Camera-type eye (tissue), 1 donor: ENCODE data around the gene LIPN. TPM values are rescaled to one million over a fixed set of nuclear protein-coding genes. Genes with fewer than 3 reads are reported as not detected.

Source experiments
- total RNA-seq: library from RNA; depleted of rRNA; stranded (reverse); fragments of >200 nt; gene quantifications from one replicate; pipeline ENCODE4 v1.2.3, GENCODE V29; 2014

Gene LIPN, protein sequence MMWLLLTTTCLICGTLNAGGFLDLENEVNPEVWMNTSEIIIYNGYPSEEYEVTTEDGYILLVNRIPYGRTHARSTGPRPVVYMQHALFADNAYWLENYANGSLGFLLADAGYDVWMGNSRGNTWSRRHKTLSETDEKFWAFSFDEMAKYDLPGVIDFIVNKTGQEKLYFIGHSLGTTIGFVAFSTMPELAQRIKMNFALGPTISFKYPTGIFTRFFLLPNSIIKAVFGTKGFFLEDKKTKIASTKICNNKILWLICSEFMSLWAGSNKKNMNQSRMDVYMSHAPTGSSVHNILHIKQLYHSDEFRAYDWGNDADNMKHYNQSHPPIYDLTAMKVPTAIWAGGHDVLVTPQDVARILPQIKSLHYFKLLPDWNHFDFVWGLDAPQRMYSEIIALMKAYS
- not detected for total RNA-seq

DNA sequence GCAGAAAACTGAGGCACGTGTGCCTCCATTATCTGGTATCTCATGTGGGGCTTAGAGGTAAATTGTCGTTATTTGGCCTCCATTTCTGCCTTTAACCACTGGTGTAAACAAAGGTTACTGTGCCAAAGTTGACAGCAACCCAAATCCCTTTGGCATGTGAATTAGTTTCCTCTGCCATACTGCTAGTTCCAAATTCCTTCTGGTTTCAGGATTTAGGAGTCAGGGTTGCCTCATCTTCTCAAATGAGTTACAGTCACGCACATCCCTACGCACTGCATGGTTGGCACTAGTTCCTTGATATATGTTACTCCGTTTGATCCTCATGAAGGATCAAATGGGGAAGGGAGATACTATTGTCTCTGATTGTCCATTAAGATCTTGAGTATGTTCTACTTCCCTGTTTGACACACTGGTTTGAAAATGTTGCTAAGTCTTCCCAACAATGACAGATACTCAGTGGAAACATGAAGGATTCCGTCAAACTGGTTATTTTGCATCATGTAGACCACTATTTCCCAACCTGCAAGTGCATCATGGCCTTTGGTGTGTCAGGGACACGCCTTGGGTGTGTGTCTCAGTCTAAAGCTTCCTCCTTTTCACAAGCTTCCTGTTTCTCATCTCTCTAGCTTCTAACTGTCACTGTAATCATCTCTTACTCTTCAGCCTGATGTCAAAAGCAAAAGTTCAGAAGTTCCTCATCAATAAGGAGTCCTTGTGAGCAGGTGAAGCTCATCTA is at the start of gene LIPN:
Gene LIPN (plus strand): TSS at position 655 of the 736 bp plus-strand sequence. CDS start 1,386 bp downstream, outside the sequence.

DNA sequence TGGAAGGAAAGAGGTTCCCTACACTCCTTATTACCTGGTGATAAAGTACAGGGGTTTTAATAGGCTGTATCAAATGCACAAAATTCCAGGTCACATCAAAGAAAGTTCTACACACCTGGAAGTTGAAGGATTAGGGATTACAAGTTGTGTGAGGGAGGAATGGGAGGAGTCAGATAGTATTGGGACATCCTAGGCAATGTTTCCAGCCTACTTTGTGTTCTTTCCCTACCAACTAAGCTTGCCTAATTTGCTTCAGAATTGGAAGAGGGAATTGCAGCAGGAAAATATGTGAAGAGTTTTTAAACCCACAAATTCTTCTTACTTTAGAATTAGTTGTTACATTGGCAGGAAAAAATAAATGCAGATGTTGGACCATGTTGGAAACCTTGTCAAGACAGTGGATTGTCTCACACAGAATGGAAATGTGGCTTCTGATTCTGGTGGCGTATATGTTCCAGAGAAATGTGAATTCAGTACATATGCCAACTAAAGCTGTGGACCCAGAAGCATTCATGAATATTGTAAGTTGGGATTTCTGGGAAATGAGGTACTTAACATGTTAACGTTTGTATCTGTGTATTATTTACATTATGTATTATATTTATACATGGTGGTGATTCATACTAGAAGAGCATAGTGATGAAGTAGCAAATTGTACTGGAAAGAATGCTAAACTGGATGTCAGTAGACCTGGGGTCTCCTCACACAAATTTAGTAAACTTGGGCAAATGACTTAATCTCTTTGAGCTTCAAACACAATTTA is 42.9 kb downstream of the LIPN start, which contains the start of gene LIPM:
Gene LIPM (plus strand): TSS at position 208 of the 763 bp plus-strand sequence. CDS start 167 bp downstream, at position 375.

Other genes with a start within 250 kb of the LIPN start
- 14.6 TPM for gene RNLS, start 176.7 kb upstream of the LIPN start, total RNA-seq
- 0.22 TPM for gene LIPJ, start 173.3 kb upstream of the LIPN start, total RNA-seq
- not detected for gene LIPF, start 95.6 kb upstream of the LIPN start, total RNA-seq
- not detected for gene LIPK, start 53.8 kb upstream of the LIPN start, total RNA-seq
- gene LIPM, start 42.7 kb downstream of the LIPN start, total RNA-seq: not detected
- gene ANKRD22, start 91.8 kb downstream of the LIPN start, total RNA-seq: 0.44 TPM
- gene STAMBPL1, start 120.2 kb downstream of the LIPN start, total RNA-seq: 25.1 TPM
- gene ACTA2, start 192.8 kb downstream of the LIPN start, total RNA-seq: 647 TPM
- gene FAS, start 230.8 kb downstream of the LIPN start, total RNA-seq: 12.3 TPM